HepG2 (cell line): ENCODE data around the gene IGF2. TPM values are rescaled to one million over a fixed set of nuclear protein-coding genes. Genes with fewer than 3 reads are reported as not detected.

Source experiments
- ATF1 ChIP-seq: IDR thresholded peaks from 2 replicates; pipeline ENCODE4 v1.6.1; 2016; ENCODE audit warnings: mild to moderate bottlenecking, control low read depth
- EZH2 ChIP-seq: conservative IDR thresholded peaks from 2 replicates; pipeline ENCODE4 v1.6.1; 2012; ENCODE audit warnings: mild to moderate bottlenecking, low read depth, low read length, moderate library complexity
- KAT7 ChIP-seq: IDR thresholded peaks from 2 replicates; pipeline ENCODE4 v1.6.1; 2018; ENCODE audit warnings: borderline replicate concordance, missing compliant biosample characterization
- MAFK ChIP-seq, 2 experiments: IDR thresholded peaks in 1 of 2; conservative IDR thresholded peaks in 1 of 2; 2 replicates each; pipeline ENCODE4 v1.6.1; 2011; ENCODE audit warnings: improper control_type of control experiment in 2 of 2, low read length in 2 of 2
- MED1 ChIP-seq: sonication (generic); formaldehyde crosslinking; IDR thresholded peaks from 2 replicates; pipeline ENCODE4 v1.4.0; 2020; ENCODE audit warnings: missing genetic modification reagents
- MEIS1 ChIP-seq: sonication (generic); formaldehyde crosslinking; IDR thresholded peaks from 2 replicates; pipeline ENCODE4 v1.9.0; 2021; ENCODE audit warnings: mild to moderate bottlenecking, missing genetic modification reagents, moderate library complexity, borderline replicate concordance
- NCOA1 ChIP-seq: sonication (generic); formaldehyde crosslinking; IDR thresholded peaks from 2 replicates; pipeline ENCODE4 v1.9.0; 2021; ENCODE audit warnings: missing genetic modification reagents
- PRMT3 ChIP-seq: sonication (generic); formaldehyde crosslinking; IDR thresholded peaks from 2 replicates; pipeline ENCODE4 v1.8.1; 2022; ENCODE audit warnings: low read depth, mild to moderate bottlenecking, moderate library complexity, missing genetic modification reagents, borderline replicate concordance
- RFX3 ChIP-seq: IDR thresholded peaks from 2 replicates; pipeline ENCODE4 v1.6.1; 2016; ENCODE audit warnings: missing biosample characterization, missing genetic modification reagents
- SMAD9 ChIP-seq: sonication (generic); formaldehyde crosslinking; IDR thresholded peaks from 2 replicates; pipeline ENCODE4 v1.5.1; 2020; ENCODE audit warnings: mild to moderate bottlenecking, missing genetic modification reagents
- SMYD3 ChIP-seq: sonication (generic); formaldehyde crosslinking; IDR thresholded peaks from 2 replicates; pipeline ENCODE4 v1.8.1; 2023; ENCODE audit warnings: mild to moderate bottlenecking, missing genetic modification reagents
- TBX2 ChIP-seq: sonication (generic); formaldehyde crosslinking; IDR thresholded peaks from 2 replicates; pipeline ENCODE4 v1.5.0; 2020; ENCODE audit warnings: missing genetic modification reagents, mild to moderate bottlenecking, borderline replicate concordance
- ZNF282 ChIP-seq: fragments of 450-650 bp; IDR thresholded peaks from 2 replicates; pipeline ENCODE4 v1.6.1; 2018; ENCODE audit not compliant: partially characterized antibody
- ZNF296 ChIP-seq: sonication (generic); formaldehyde crosslinking; conservative IDR thresholded peaks from 2 replicates; pipeline ENCODE4 v1.5.0; 2020; ENCODE audit warnings: mild to moderate bottlenecking, missing genetic modification reagents
- ZNF451 ChIP-seq: sonication (generic); formaldehyde crosslinking; IDR thresholded peaks from 2 replicates; pipeline ENCODE4 v1.5.0; 2020; ENCODE audit warnings: mild to moderate bottlenecking, missing genetic modification reagents
- ZNF724P ChIP-seq: sonication (generic); formaldehyde crosslinking; IDR thresholded peaks from 2 replicates; pipeline ENCODE4 v1.8.0; 2022; ENCODE audit warnings: missing genetic modification reagents, borderline replicate concordance
- polyA plus RNA-seq, 8 experiments: library from polyadenylated mRNA; depleted of rRNA in 3 of 8; stranded (reverse) in 7 of 8; unstranded in 1 of 8; fragments of >200 nt; fragmentation: Illumina TruSeq in 4 of 8; extraction: Trizol in 4 of 8; gene quantifications; 2 replicates each; pipeline versions ENCODE4 v1.2.1 to v1.2.3, GENCODE V29; 2011 to 2016; ENCODE audit warnings: low read depth in 4 of 8, missing spikeins in 1 of 8, mixed read lengths in 1 of 8; ENCODE audit not compliant: insufficient read depth in 1 of 8
- total RNA-seq, 5 experiments: library from RNA; depleted of rRNA; stranded (reverse); fragments of >200 nt; fragmentation: Illumina TruSeq; extraction: Trizol; gene quantifications; 2 replicates each; pipeline ENCODE4 v1.2.3, GENCODE V29; 2016; ENCODE audit warnings: low read depth in 1 of 5
- TF ChIP-seq, protein P1 (sequence below): sonication (generic); formaldehyde crosslinking; IDR thresholded peaks from 2 replicates; pipeline ENCODE4 v1.4.0; 2020; ENCODE audit warnings: missing genetic modification reagents
- TF ChIP-seq, protein P2 (sequence below): sonication (generic); formaldehyde crosslinking; IDR thresholded peaks from 2 replicates; pipeline ENCODE4 v1.5.0; 2020; ENCODE audit warnings: mild to moderate bottlenecking, missing genetic modification reagents, borderline replicate concordance
- TF ChIP-seq, protein P3 (sequence below): sonication (generic); formaldehyde crosslinking; conservative IDR thresholded peaks from 2 replicates; pipeline ENCODE4 v1.8.0; 2022; ENCODE audit warnings: low read depth, missing genetic modification reagents
- TF ChIP-seq, protein P4 (sequence below): sonication (generic); formaldehyde crosslinking; IDR thresholded peaks from 2 replicates; pipeline ENCODE4 v1.4.0; 2020; ENCODE audit warnings: mild to moderate bottlenecking, low read depth, missing genetic modification reagents
- TF ChIP-seq, protein P5 (sequence below): sonication (generic); formaldehyde crosslinking; IDR thresholded peaks from 2 replicates; pipeline ENCODE4 v1.8.1; 2023; ENCODE audit warnings: missing genetic modification reagents, mild to moderate bottlenecking, borderline replicate concordance

The IGF2 gene
- total and polyA plus RNA-seq, 2 of the 13 experiments (the other 11 are each of a cell fraction or from before 2014, with no cell fraction given) = 79.1 to 254 TPM

DNA sequence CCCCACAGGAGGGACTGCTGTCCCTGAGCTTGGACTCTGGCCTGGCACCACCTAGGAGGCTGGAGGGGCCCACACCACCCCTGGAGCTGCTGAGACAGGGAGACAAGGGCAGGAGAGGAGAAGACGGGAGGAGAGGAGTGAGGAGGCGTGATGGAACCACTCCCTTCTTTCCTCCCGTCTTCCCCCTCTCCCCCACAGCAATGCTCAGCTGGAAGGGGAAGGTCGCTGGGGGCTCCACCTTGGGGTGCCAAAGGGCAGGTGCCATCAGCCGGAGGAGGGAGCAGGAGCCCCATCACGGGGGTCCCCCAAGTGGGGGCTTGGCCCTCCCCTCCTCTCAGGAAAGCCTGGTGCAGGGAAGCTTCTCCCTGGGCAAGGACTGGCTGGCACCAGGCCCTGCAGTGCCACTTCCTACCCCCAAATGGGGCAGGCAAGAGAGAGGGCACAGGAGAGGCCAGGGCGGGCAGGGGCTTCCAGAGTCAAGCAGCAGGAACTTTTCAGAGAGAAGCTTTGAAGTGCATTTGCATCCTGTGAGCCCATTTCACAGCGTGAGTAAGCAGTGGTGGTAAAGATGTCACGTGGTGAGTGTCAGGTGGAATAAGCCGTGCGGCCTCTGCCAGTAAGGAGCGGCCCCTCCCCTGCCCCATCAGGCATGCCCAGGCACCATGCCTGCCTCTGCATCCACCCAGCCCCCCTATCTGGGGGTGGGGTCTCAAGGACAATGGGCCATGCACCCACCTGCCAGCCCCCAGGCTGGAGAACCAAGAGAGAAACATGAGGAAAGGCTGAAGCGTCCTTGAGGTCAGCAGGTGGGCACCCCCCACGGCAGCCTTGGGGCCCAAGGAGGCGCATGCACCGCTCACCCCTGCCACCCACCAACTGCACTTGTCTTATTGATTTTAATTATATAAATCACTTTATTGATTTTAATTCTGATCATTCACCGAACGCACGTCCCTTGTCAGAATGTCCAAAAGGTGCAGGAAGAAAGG, 4.9 kb downstream of the IGF2 start (continued):
- TF ChIP-seq SMAD9 (CRISPR knock-in tag) = no peak
- TF ChIP-seq PRMT3 = no peak; the same call in 1 of the 2 replicates
- no peak; the same call in 1 of the 2 replicates for TF ChIP-seq ZNF724P (CRISPR knock-in tag)
- no peak; the same call in 1 of the 2 replicates for TF ChIP-seq KAT7
- TF ChIP-seq MAFK (conservative IDR thresholded peaks at IDR 0.05 in 1 of 2, IDR thresholded peaks at IDR 0.05 in 1 of 2; ENCODE audit: low read length in 2 of 2) = no peak
- TF ChIP-seq MEIS1 (CRISPR knock-in tag) = no peak; the same call in 1 of the 2 replicates
- TF ChIP-seq TBX2 (CRISPR knock-in tag) = no peak
- TF ChIP-seq ZNF282 = no peak
- TF ChIP-seq, protein P1, sequence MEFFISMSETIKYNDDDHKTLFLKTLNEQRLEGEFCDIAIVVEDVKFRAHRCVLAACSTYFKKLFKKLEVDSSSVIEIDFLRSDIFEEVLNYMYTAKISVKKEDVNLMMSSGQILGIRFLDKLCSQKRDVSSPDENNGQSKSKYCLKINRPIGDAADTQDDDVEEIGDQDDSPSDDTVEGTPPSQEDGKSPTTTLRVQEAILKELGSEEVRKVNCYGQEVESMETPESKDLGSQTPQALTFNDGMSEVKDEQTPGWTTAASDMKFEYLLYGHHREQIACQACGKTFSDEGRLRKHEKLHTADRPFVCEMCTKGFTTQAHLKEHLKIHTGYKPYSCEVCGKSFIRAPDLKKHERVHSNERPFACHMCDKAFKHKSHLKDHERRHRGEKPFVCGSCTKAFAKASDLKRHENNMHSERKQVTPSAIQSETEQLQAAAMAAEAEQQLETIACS (CRISPR knock-in tag) = no peak
- no peak for TF ChIP-seq NCOA1 (CRISPR knock-in tag)
- no peak for TF ChIP-seq MED1
- no peak for TF ChIP-seq ZNF451
- no peak for TF ChIP-seq ZNF296 (CRISPR knock-in tag)
- no peak for TF ChIP-seq EZH2
- TF ChIP-seq, protein P2, sequence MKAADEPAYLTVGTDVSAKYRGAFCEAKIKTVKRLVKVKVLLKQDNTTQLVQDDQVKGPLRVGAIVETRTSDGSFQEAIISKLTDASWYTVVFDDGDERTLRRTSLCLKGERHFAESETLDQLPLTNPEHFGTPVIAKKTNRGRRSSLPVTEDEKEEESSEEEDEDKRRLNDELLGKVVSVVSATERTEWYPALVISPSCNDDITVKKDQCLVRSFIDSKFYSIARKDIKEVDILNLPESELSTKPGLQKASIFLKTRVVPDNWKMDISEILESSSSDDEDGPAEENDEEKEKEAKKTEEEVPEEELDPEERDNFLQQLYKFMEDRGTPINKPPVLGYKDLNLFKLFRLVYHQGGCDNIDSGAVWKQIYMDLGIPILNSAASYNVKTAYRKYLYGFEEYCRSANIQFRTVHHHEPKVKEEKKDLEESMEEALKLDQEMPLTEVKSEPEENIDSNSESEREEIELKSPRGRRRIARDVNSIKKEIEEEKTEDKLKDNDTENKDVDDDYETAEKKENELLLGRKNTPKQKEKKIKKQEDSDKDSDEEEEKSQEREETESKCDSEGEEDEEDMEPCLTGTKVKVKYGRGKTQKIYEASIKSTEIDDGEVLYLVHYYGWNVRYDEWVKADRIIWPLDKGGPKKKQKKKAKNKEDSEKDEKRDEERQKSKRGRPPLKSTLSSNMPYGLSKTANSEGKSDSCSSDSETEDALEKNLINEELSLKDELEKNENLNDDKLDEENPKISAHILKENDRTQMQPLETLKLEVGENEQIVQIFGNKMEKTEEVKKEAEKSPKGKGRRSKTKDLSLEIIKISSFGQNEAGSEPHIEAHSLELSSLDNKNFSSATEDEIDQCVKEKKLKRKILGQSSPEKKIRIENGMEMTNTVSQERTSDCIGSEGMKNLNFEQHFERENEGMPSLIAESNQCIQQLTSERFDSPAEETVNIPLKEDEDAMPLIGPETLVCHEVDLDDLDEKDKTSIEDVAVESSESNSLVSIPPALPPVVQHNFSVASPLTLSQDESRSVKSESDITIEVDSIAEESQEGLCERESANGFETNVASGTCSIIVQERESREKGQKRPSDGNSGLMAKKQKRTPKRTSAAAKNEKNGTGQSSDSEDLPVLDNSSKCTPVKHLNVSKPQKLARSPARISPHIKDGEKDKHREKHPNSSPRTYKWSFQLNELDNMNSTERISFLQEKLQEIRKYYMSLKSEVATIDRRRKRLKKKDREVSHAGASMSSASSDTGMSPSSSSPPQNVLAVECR (CRISPR knock-in tag) = no peak
- TF ChIP-seq, protein P3, sequence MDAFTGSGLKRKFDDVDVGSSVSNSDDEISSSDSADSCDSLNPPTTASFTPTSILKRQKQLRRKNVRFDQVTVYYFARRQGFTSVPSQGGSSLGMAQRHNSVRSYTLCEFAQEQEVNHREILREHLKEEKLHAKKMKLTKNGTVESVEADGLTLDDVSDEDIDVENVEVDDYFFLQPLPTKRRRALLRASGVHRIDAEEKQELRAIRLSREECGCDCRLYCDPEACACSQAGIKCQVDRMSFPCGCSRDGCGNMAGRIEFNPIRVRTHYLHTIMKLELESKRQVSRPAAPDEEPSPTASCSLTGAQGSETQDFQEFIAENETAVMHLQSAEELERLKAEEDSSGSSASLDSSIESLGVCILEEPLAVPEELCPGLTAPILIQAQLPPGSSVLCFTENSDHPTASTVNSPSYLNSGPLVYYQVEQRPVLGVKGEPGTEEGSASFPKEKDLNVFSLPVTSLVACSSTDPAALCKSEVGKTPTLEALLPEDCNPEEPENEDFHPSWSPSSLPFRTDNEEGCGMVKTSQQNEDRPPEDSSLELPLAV (CRISPR knock-in tag) = no peak
- no peak for TF ChIP-seq RFX3 (CRISPR knock-in tag)
- TF ChIP-seq, protein P4, sequence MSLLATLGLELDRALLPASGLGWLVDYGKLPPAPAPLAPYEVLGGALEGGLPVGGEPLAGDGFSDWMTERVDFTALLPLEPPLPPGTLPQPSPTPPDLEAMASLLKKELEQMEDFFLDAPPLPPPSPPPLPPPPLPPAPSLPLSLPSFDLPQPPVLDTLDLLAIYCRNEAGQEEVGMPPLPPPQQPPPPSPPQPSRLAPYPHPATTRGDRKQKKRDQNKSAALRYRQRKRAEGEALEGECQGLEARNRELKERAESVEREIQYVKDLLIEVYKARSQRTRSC (CRISPR knock-in tag) = 0 out of 2 replicates have a peak, but pooled peaks have one; percentile 10
- peak; percentile 35; the same call in 1 of the 2 replicates for TF ChIP-seq ATF1 (CRISPR knock-in tag)
- no peak for TF ChIP-seq SMYD3 (CRISPR knock-in tag)
- TF ChIP-seq, protein P5, sequence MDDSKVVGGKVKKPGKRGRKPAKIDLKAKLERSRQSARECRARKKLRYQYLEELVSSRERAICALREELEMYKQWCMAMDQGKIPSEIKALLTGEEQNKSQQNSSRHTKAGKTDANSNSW = no peak
